ENCODE data around the gene ST6GAL1. TPM values are rescaled to one million over a fixed set of nuclear protein-coding genes. Genes with fewer than 3 reads are reported as not detected.

Gene ST6GAL1
- total and polyA plus RNA-seq, 2 of the 13 experiments (the other 11 are each of a cell fraction or from before 2014, with no cell fraction given): 79.9 to 164 TPM

- TF ChIP-seq GABPA (IDR thresholded peaks at IDR 0.05; ENCODE audit: low read depth, low read length): no peak
- TF ChIP-seq GABPA (CRISPR knock-in tag; IDR thresholded peaks at IDR 0.05; ENCODE audit: low read depth): 0 out of 2 replicates have a peak, but pooled peaks have one; percentile 29
- TF ChIP-seq GTF3A (CRISPR knock-in tag; conservative IDR thresholded peaks at IDR 0.05): no peak
- peak; percentile 50; the same call in 1 of the 2 replicates for TF ChIP-seq MYC (CRISPR knock-in tag; IDR thresholded peaks at IDR 0.05; ENCODE audit: borderline replicate concordance)
- peak; percentile 81; the same call in 1 of the 2 replicates for TF ChIP-seq POLR2AphosphoS5 (IDR thresholded peaks at IDR 0.05; ENCODE audit: low read depth, low read length)
- peak; percentile 95 for TF ChIP-seq ZNF142 (CRISPR knock-in tag; IDR thresholded peaks at IDR 0.05)
- no peak for TF ChIP-seq IKZF4 (CRISPR knock-in tag; IDR thresholded peaks at IDR 0.05; ENCODE audit: borderline replicate concordance, low read depth, not compliant biosample characterization)
- no peak for TF ChIP-seq MTA3 (CRISPR knock-in tag; IDR thresholded peaks at IDR 0.05)
- TF ChIP-seq KMT2A (CRISPR knock-in tag; IDR thresholded peaks at IDR 0.05): peak; percentile 62; the same call in 1 of the 2 replicates
- peak; percentile 60; the same call in 1 of the 2 replicates for TF ChIP-seq RCOR2 (CRISPR knock-in tag; IDR thresholded peaks at IDR 0.05)
- TF ChIP-seq TBP (CRISPR knock-in tag; IDR thresholded peaks at IDR 0.05): no peak
- peak; percentile 73; the same call in 1 of the 2 replicates for TF ChIP-seq ZNF556 (CRISPR knock-in tag; IDR thresholded peaks at IDR 0.05; ENCODE audit: borderline replicate concordance)
- 0 out of 2 replicates have a peak, but pooled peaks have one; percentile 50 for TF ChIP-seq ZNF552 (CRISPR knock-in tag; IDR thresholded peaks at IDR 0.05; ENCODE audit: borderline replicate concordance)
- peak; percentile 76 for TF ChIP-seq SAP130 (CRISPR knock-in tag; IDR thresholded peaks at IDR 0.05; ENCODE audit: low read depth)
- 0 out of 2 replicates have a peak, but pooled peaks have one; percentile 10 for TF ChIP-seq FOSL2 (CRISPR knock-in tag; IDR thresholded peaks at IDR 0.05)
- no peak; the same call in 1 of the 2 replicates for TF ChIP-seq ZBTB20 (CRISPR knock-in tag; IDR thresholded peaks at IDR 0.05; ENCODE audit: borderline replicate concordance, low read depth)
- peak; percentile 82 for TF ChIP-seq ZMYM4 (CRISPR knock-in tag; IDR thresholded peaks at IDR 0.05)
- peak; percentile 86 for TF ChIP-seq SIX1 (CRISPR knock-in tag; IDR thresholded peaks at IDR 0.05; ENCODE audit: borderline replicate concordance)
- no peak for TF ChIP-seq ZBTB39 (CRISPR knock-in tag; IDR thresholded peaks at IDR 0.05)
- TF ChIP-seq RXRB (CRISPR knock-in tag; IDR thresholded peaks at IDR 0.05; ENCODE audit: borderline replicate concordance): 0 out of 2 replicates have a peak, but pooled peaks have one; percentile 8
- peak; percentile 65 for TF ChIP-seq YY1 (IDR thresholded peaks at IDR 0.05; ENCODE audit: insufficient read depth, insufficient replicate concordance, low read depth, low read length)
Measured at GRCh38 chr3:186931532-186932280, 1.4 kb downstream of the ST6GAL1 start (continued).

Data from HepG2 (cell line).